ENCODE measurements around the gene RCCD1. TPM values are rescaled to one million over a fixed set of nuclear protein-coding genes. Genes with fewer than 3 reads are reported as not detected.

RCCD1 gene
- total RNA-seq, 1 experiment from 2014 or later: 38.5 TPM

DNA sequence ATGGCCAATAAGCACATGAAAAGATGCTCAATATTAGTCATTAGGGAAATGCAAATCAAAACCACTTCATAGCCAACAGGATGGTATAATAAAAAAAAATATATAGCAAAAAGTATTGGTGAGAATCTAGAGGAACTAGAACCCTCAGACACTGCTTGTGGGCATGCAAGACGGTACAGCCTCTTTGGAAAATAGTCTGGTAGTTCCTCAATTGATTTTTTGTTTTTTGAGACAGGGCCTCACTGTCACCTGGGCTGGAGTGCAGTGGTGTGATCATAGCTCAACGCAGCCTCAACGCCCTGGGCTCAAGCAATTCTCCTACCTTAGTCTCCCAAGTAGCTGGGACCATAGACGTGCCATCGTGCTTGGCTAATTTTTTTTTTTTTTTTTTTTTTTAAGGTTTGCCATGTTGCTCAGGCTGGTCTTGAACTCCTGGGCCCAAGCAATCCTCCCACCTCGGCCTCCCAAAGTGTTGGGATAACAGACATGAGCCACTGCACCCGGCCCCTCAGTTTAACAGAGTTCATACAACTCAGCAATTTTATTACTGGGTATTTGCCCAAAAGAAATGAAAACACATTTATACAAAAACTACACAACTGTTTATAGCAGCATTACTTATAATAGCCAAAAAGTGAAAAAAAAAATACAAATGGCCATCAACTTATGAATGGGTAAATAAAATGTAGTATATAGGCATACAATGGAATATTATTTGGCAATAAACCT, 34.5 kb downstream of the RCCD1 start:
- no peak overlapping the region for H3K4me2 ChIP-seq (ENCODE audit: low read length)

More for the DNA sequence above, 34.5 kb downstream of the RCCD1 start:
- Histone ChIP-seq H4K20me1 (ENCODE audit: insufficient read depth) (no peaks in the 10 kb centered on the region), H3K27me3 (ENCODE audit: insufficient read depth, low read length) (no peaks in the 10 kb centered on the region), H3K79me2 (ENCODE audit: insufficient read depth, low read length) (peaks cover 100% of the 10 kb centered on the region), H3K9me2 (ENCODE audit: insufficient read depth) (no peaks in the 10 kb centered on the region), H3K4me1 (ENCODE audit: control insufficient read depth in 1 of 2, insufficient read depth in 2 of 2, low read length in 2 of 2) (peaks cover 7 to 15% of the 10 kb centered on the region in 2 experiments), H2AFZ (ENCODE audit: low read depth, low read length, poor library complexity, severe bottlenecking) (no peak overlapping the region), H3K36me3 (ENCODE audit: control insufficient read depth in 1 of 2, insufficient read depth in 2 of 2, low read length in 2 of 2) (peaks cover 0 to 14% of the 10 kb centered on the region in 2 experiments; a peak in 1 of 4 replicates), H3K9ac (ENCODE audit: low read length) (no peak overlapping the region), H3K27ac (ENCODE audit: low read depth, low read length) (no peak overlapping the region), H3K4me3 (replicated peaks in 1 of 2; ENCODE audit: low read depth in 1 of 2, low read length in 2 of 2) (no peak overlapping the region), H3K9me3 (ENCODE audit: control insufficient read depth in 1 of 2, insufficient read depth in 1 of 2, low read depth in 1 of 2, low read length in 2 of 2) (no peaks in the 10 kb centered on the region)
- DNase-seq (ENCODE audit: low read depth, low spot score) (no peak), ATAC-seq (no peak)
- RAD21 ChIA-PET (ENCODE audit: low non-redundant PET in 1 of 2, low total read pairs in 2 of 2, uncharacterized antibody in 2 of 2, unreplicated experiment in 2 of 2): no interaction called here
- POLR2A ChIA-PET: no interaction called here
- intact Hi-C loops (cut with micrococcal nuclease): no loop called here
- BruUV-seq (replicated peaks): no TSS peak
- CTCF ChIA-PET: no interaction called here
- TF ChIP-seq, protein P1, sequence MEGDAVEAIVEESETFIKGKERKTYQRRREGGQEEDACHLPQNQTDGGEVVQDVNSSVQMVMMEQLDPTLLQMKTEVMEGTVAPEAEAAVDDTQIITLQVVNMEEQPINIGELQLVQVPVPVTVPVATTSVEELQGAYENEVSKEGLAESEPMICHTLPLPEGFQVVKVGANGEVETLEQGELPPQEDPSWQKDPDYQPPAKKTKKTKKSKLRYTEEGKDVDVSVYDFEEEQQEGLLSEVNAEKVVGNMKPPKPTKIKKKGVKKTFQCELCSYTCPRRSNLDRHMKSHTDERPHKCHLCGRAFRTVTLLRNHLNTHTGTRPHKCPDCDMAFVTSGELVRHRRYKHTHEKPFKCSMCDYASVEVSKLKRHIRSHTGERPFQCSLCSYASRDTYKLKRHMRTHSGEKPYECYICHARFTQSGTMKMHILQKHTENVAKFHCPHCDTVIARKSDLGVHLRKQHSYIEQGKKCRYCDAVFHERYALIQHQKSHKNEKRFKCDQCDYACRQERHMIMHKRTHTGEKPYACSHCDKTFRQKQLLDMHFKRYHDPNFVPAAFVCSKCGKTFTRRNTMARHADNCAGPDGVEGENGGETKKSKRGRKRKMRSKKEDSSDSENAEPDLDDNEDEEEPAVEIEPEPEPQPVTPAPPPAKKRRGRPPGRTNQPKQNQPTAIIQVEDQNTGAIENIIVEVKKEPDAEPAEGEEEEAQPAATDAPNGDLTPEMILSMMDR (IDR thresholded peaks at IDR 0.05 in 2 of 3, conservative IDR thresholded peaks at IDR 0.05 in 1 of 3; ENCODE audit: borderline replicate concordance in 1 of 3, insufficient read depth in 1 of 3, low read depth in 2 of 3, low read length in 2 of 3): no peak
- no peak for TF ChIP-seq EGR1 (IDR thresholded peaks at IDR 0.05; ENCODE audit: low read depth)
- TF ChIP-seq, protein P2, sequence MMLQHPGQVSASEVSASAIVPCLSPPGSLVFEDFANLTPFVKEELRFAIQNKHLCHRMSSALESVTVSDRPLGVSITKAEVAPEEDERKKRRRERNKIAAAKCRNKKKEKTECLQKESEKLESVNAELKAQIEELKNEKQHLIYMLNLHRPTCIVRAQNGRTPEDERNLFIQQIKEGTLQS (IDR thresholded peaks at IDR 0.05): no peak
- no peak for TF ChIP-seq ZFX (IDR thresholded peaks at IDR 0.05)
- TF ChIP-seq YY1 (IDR thresholded peaks at IDR 0.05; ENCODE audit: extremely low read depth, insufficient replicate concordance, low read depth, low read length): no peak
- TF ChIP-seq CBX3 (IDR thresholded peaks at IDR 0.05; ENCODE audit: low read depth): no peak
- no peak for TF ChIP-seq ELF1 (IDR thresholded peaks at IDR 0.05; ENCODE audit: borderline replicate concordance, low read depth)
- no peak for TF ChIP-seq FOSL1 (IDR thresholded peaks at IDR 0.05; ENCODE audit: low read depth)
- no peak for TF ChIP-seq TCF7L2 (IDR thresholded peaks at IDR 0.05; ENCODE audit: borderline replicate concordance, extremely low read depth, insufficient read depth, insufficient read length)
- no peak for TF ChIP-seq SIN3A (IDR thresholded peaks at IDR 0.05; ENCODE audit: low read depth)
- no peak for TF ChIP-seq EZH2 (IDR thresholded peaks at IDR 0.05)
- TF ChIP-seq CEBPB (IDR thresholded peaks at IDR 0.05; ENCODE audit: low read depth): no peak
- TF ChIP-seq POLR2AphosphoS5 (IDR thresholded peaks at IDR 0.05; ENCODE audit: low read depth, low read length): no peak
- TF ChIP-seq, protein P3, sequence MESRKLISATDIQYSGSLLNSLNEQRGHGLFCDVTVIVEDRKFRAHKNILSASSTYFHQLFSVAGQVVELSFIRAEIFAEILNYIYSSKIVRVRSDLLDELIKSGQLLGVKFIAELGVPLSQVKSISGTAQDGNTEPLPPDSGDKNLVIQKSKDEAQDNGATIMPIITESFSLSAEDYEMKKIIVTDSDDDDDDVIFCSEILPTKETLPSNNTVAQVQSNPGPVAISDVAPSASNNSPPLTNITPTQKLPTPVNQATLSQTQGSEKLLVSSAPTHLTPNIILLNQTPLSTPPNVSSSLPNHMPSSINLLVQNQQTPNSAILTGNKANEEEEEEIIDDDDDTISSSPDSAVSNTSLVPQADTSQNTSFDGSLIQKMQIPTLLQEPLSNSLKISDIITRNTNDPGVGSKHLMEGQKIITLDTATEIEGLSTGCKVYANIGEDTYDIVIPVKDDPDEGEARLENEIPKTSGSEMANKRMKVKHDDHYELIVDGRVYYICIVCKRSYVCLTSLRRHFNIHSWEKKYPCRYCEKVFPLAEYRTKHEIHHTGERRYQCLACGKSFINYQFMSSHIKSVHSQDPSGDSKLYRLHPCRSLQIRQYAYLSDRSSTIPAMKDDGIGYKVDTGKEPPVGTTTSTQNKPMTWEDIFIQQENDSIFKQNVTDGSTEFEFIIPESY (IDR thresholded peaks at IDR 0.05; ENCODE audit: extremely low read depth, insufficient replicate concordance, low read length): no peak
- TF ChIP-seq POLR2A (IDR thresholded peaks at IDR 0.05; ENCODE audit: borderline replicate concordance, extremely low read depth, insufficient read depth, insufficient read length): no peak
